ENCODE data around the gene GBE1.

GRCh38 chr3:81572201-81572756, 189.2 kb downstream of the GBE1 start:
- no peak for TF ChIP-seq CTCF (IDR thresholded peaks at IDR 0.05)
- TF ChIP-seq POLR2AphosphoS5 (IDR thresholded peaks at IDR 0.05; ENCODE audit: insufficient read depth in 1 of 2, low read depth in 1 of 2) = no peak

Data from vagina (tissue), 2 donors.